ENCODE results near the gene TRAM2. TPM values are rescaled to one million over a fixed set of nuclear protein-coding genes. Genes with fewer than 3 reads are reported as not detected.

Gene TRAM2
- total RNA-seq, 1 donor from 2014 or later, result 15.6 TPM

DNA sequence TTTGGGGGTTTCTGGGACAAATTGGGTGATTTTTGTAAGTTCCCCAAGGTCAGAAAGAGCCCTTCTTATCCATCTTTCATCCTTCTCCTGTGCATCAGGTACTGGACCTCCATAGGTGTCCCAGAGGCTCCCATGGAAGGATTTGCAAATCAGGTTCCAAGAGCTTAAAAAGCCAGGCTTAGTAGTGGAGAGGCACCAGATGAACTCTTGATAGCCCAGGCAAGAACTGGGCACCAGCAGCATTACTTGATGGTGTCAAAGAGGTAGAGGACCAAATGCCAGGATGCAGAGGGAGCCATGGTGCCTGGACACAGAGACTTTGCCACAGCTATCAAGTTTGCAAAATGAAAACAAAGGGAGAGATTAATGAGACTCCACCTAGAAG lies 20.9 kb upstream of the TRAM2 start:
- TF ChIP-seq, protein P1, sequence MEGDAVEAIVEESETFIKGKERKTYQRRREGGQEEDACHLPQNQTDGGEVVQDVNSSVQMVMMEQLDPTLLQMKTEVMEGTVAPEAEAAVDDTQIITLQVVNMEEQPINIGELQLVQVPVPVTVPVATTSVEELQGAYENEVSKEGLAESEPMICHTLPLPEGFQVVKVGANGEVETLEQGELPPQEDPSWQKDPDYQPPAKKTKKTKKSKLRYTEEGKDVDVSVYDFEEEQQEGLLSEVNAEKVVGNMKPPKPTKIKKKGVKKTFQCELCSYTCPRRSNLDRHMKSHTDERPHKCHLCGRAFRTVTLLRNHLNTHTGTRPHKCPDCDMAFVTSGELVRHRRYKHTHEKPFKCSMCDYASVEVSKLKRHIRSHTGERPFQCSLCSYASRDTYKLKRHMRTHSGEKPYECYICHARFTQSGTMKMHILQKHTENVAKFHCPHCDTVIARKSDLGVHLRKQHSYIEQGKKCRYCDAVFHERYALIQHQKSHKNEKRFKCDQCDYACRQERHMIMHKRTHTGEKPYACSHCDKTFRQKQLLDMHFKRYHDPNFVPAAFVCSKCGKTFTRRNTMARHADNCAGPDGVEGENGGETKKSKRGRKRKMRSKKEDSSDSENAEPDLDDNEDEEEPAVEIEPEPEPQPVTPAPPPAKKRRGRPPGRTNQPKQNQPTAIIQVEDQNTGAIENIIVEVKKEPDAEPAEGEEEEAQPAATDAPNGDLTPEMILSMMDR (IDR thresholded peaks at IDR 0.05; ENCODE audit: insufficient read depth, low read length, poor library complexity, severe bottlenecking), result no peak
- no peaks in the 10 kb centered on the region for H3K27me3 ChIP-seq (ENCODE audit: control insufficient read depth, insufficient read depth, low read length)
- DNase-seq (ENCODE audit: low read depth), result no peak
- no peaks in the 10 kb centered on the region for H3K36me3 ChIP-seq (ENCODE audit: control insufficient read depth, insufficient read depth, low read length)
- H3K4me3 ChIP-seq (ENCODE audit: low read depth, low read length), result no peak overlapping the region

DNA sequence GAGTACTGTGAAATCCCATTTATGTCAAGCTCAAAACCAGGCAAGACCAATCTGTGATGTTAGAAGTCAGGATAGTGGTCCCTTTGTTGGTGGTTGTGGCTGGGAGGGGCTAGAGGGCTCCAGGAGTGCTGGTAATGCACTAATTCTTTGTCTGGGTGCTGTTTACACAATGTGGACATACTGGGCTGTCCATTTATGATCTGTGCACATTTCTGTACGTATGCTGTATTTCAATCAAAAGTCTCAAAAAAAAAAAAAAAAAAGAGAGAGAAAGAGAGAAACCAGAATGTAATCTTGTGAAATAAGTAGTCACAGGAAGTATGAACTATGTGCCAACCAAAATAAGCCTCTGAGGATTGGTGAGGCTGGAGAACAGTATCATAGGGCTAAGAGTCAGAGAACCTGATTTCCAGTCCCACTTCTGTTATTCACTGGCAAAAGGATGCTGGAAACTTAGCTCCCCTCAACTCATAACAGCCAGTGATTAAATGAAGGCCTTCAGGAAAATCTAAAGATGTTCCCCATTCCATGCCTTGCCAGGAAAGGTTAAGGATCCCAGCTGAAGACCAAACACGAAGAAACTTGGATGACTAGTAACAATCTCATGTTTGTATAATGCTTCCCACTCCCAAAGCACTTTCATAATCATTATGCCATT lies 19.6 kb upstream of the TRAM2 start:
- Histone ChIP-seq H3K27me3 (ENCODE audit: control insufficient read depth, insufficient read depth, low read length) (no peaks in the 10 kb centered on the region), H3K4me3 (ENCODE audit: low read depth, low read length) (no peak overlapping the region), H3K36me3 (ENCODE audit: control insufficient read depth, insufficient read depth, low read length) (no peaks in the 10 kb centered on the region)
- TF ChIP-seq, protein P1 (IDR thresholded peaks at IDR 0.05; ENCODE audit: insufficient read depth, low read length, poor library complexity, severe bottlenecking), result no peak
- no peak for DNase-seq (ENCODE audit: low read depth)

DNA sequence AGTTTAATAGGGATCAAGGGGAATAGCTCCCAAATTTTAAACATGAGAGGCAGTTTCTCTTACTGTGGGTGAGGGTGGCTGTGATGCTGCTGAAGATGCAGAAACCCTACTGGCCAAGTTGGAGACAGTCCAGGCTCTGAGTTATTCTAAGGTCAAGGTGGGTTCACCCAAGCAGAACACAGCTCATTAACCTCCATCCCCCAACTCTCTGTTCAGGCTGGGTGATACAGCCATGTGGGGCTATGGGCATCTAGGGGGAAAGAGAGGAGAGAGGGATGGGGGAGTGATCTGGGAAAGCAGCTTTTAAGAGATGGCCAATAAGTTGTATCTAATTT lies 18.9 kb upstream of the TRAM2 start:
- Histone ChIP-seq H3K27me3 (ENCODE audit: control insufficient read depth, insufficient read depth, low read length) (no peaks in the 10 kb centered on the region), H3K36me3 (ENCODE audit: control insufficient read depth, insufficient read depth, low read length) (no peaks in the 10 kb centered on the region), H3K4me3 (ENCODE audit: low read depth, low read length) (no peak overlapping the region)
- TF ChIP-seq, protein P1 (IDR thresholded peaks at IDR 0.05; ENCODE audit: insufficient read depth, low read length, poor library complexity, severe bottlenecking), result no peak
- no peak for DNase-seq (ENCODE audit: low read depth)

DNA sequence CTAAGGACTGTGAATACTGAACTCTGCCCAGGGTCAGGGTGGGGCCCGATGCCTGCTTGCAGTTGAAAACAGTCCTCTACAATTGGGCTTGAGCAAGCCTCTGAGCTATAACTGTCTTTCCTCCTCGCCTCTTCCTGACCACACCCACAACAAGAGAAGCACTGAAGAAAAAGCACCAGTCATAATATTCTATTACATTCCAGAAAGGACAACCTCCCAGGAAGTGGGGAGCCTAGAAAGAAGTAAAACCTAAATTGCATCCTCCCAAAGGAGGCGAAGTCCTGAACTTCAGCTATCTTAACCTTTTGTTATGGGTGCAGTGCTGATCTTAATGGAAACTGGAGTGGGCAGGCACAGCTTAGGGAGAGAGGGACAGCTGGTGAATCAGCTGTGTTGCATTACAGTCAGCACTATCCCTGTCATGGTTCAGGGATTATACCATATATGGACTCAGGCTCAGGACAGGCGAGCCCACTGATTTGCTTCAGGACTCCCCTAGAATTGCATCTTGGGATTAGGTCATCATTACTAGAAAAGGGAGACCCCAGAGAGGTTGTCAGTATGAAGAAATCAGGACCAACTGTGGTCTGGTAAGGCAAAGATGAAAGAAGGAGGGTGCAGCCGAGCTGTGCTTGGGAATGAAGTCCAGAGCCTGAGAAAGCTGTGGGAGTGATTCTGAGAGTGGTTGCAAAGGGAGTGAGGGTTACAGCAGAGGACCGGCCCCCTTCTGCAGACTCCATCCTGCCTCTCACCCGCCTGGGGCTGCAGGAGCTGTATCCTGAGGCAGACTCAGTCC lies 18.3 kb upstream of the TRAM2 start:
- H3K27me3 ChIP-seq (ENCODE audit: control insufficient read depth, insufficient read depth, low read length), result no peaks in the 10 kb centered on the region
- H3K36me3 ChIP-seq (ENCODE audit: control insufficient read depth, insufficient read depth, low read length), result no peaks in the 10 kb centered on the region
- DNase-seq (ENCODE audit: low read depth), result peak; percentile 95
- TF ChIP-seq, protein P1 (IDR thresholded peaks at IDR 0.05; ENCODE audit: insufficient read depth, low read length, poor library complexity, severe bottlenecking), result no peak
- no peak overlapping the region for H3K4me3 ChIP-seq (ENCODE audit: low read depth, low read length)

DNA sequence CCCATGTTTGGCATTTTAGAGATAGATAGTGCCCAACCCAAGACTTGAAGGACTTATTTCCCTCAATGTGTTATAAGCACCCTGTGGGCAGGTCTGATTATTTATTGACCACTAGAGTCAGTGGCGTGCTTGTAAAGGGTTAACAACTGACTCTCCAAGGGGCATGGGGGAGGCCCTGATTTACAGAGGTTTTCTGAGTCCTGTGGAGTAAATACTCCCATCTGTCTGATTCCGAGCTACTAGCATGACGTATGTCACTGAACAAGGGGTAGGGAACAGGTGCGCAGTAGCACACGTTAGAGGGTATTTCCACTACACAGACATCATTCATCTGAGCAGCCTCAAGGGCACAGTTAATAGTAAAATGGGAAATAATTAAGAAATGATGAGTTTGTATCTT lies 17.4 kb upstream of the TRAM2 start:
- no peaks in the 10 kb centered on the region for H3K36me3 ChIP-seq (ENCODE audit: control insufficient read depth, insufficient read depth, low read length)
- TF ChIP-seq, protein P1 (IDR thresholded peaks at IDR 0.05; ENCODE audit: insufficient read depth, low read length, poor library complexity, severe bottlenecking), result no peak
- DNase-seq (ENCODE audit: low read depth), result no peak
- no peak overlapping the region for H3K4me3 ChIP-seq (ENCODE audit: low read depth, low read length)
- no peaks in the 10 kb centered on the region for H3K27me3 ChIP-seq (ENCODE audit: control insufficient read depth, insufficient read depth, low read length)

Data from kidney epithelial cell (primary cell).